HG03354 (cell line): ENCODE measurements around the gene CCDC160.

ENCODE experiments used
- ATAC-seq: cut with Tn5 transposase; IDR thresholded peaks from one replicate; pipeline ENCODE4 v1.9.1; 2021; ENCODE audit warnings: mild to moderate bottlenecking; ENCODE audit not compliant: unreplicated experiment, poor library complexity, severe bottlenecking

The CCDC160 gene

DNA sequence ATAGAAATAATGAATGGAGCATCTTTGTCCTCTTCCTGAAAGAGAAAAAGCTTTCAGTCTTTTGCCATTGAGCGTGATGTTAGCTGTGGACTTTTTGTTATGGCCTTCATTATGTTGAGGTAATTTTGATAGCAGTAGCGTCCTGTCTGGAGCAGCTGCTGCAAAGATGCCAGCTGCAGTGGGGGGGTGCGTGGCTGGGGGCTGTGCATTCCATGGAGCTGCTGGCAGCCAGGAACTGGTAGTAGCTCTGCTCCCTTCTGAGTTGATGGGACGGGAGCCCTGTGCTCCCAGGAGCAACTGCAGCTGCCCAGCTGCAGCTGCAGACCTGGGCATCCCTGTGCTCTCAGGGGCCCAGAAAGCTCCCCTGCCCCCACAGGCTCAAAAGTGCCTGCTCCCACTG, 50.4 kb downstream of the CCDC160 start:
- ATAC-seq, result no peak

DNA sequence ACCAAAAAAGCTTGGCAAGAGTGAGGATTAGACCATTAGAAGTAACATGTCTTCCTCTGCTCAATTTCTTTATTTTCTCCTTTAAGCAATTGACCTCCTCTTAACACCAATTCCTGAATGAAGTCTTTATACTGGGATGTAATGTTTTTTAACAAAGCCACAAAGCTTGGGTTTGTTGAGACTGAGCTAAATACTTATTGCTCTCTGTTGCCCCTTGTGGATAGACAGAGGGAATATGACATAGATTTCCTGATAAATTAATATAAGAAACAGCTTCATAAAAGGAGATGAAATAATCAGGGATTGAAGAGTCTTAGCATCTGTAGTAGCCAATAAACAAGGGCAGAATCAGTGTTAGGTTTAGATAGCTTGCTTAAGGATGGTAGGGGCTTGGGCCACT, 57.6 kb downstream of the CCDC160 start:
- ATAC-seq, result no peak
